Neural progenitor cell (in vitro differentiated cells): Measurements from ENCODE around the gene S100A7A. TPM values are rescaled to one million over a fixed set of nuclear protein-coding genes. Genes with fewer than 3 reads are reported as not detected.

Experiments
- DNase-seq: peaks from one replicate; pipeline ENCODE4 v3.0.0-alpha.2; 2016; ENCODE audit warnings: low spot score
- H2AFZ ChIP-seq: fragments of 200-600 bp; sonication (generic); replicated peaks from 2 replicates; pipeline ENCODE4 v1.6.1; 2016; ENCODE audit warnings: antibody characterized with exemption
- H3F3A ChIP-seq: fragments of 200-600 bp; sonication (generic); 2 replicates; pipeline ENCODE4 v1.6.1; 2016; ENCODE audit warnings: antibody characterized with exemption, low read depth
- H3K27ac ChIP-seq: fragments of 200-600 bp; sonication (generic); 2 replicates; pipeline ENCODE4 v1.5.1; 2016; ENCODE audit warnings: mild to moderate bottlenecking
- H3K27me3 ChIP-seq: fragments of 200-600 bp; sonication (generic); 2 replicates; pipeline ENCODE4 v1.6.1; 2016; ENCODE audit warnings: mild to moderate bottlenecking, moderate library complexity
- H3K36me3 ChIP-seq: fragments of 200-600 bp; sonication (generic); 2 replicates; pipeline ENCODE4 v1.5.1; 2016
- H3K4me1 ChIP-seq: fragments of 200-600 bp; sonication (generic); 2 replicates; pipeline ENCODE4 v1.6.1; 2016; ENCODE audit warnings: mixed run types
- H3K4me2 ChIP-seq: fragments of 200-600 bp; sonication (generic); 2 replicates; pipeline ENCODE4 v1.6.1; 2016
- H3K4me3 ChIP-seq: fragments of 200-600 bp; sonication (generic); 2 replicates; pipeline ENCODE4 v1.5.1; 2016
- H3K79me2 ChIP-seq: fragments of 200-600 bp; sonication (generic); 2 replicates; pipeline ENCODE4 v1.6.1; 2016; ENCODE audit warnings: low read depth
- H3K9ac ChIP-seq: fragments of 200-600 bp; sonication (generic); 2 replicates; pipeline ENCODE4 v1.6.1; 2016
- H3K9me3 ChIP-seq: fragments of 200-600 bp; sonication (generic); 2 replicates; pipeline ENCODE4 v1.5.1; 2016; ENCODE audit warnings: low read depth
- H4K20me1 ChIP-seq: fragments of 200-600 bp; sonication (generic); 2 replicates; pipeline ENCODE4 v1.6.1; 2016; ENCODE audit warnings: low read depth
- H3K27ac Mint-ChIP-seq: 3 replicates; pipeline ENCODE4 v1.8.0; 2021; ENCODE audit warnings: mixed read lengths
- H3K27me3 Mint-ChIP-seq: 2 replicates; pipeline ENCODE4 v1.8.0; 2022; ENCODE audit warnings: low read depth, mild to moderate bottlenecking, inconsistent platforms, moderate library complexity, mixed read lengths; ENCODE audit not compliant: insufficient read depth
- H3K36me3 Mint-ChIP-seq: 3 replicates; pipeline ENCODE4 v1.8.0; 2021; ENCODE audit warnings: mixed read lengths
- H3K4me1 Mint-ChIP-seq: 3 replicates; pipeline ENCODE4 v1.8.0; 2021; ENCODE audit warnings: mixed read lengths
- H3K4me3 Mint-ChIP-seq: 3 replicates; pipeline ENCODE4 v1.8.0; 2021; ENCODE audit warnings: mild to moderate bottlenecking, moderate library complexity, mixed read lengths
- H3K9me3 Mint-ChIP-seq: 3 replicates; pipeline ENCODE4 v1.8.0; 2020; ENCODE audit warnings: mixed read lengths
- CTCF ChIP-seq: fragments of 200-600 bp; sonication (generic); IDR thresholded peaks from 2 replicates; pipeline ENCODE4 v1.5.1; 2017; ENCODE audit warnings: antibody characterized with exemption, mild to moderate bottlenecking
- EZH2 ChIP-seq: fragments of 200-600 bp; sonication (generic); IDR thresholded peaks from 2 replicates; pipeline ENCODE4 v1.6.1; 2017; ENCODE audit warnings: antibody characterized with exemption, mild to moderate bottlenecking, moderate library complexity
- EZH2phosphoT487 ChIP-seq: fragments of 200-600 bp; sonication (generic); IDR thresholded peaks from 2 replicates; pipeline ENCODE4 v1.6.1; 2017; ENCODE audit warnings: antibody characterized with exemption
- total RNA-seq: library from RNA; depleted of rRNA; stranded (reverse); fragments of >200 nt; gene quantifications from 2 replicates; pipeline ENCODE4 v1.2.3, GENCODE V29; 2015; ENCODE audit warnings: low replicate concordance

Gene S100A7A
- total RNA-seq, 1 donor from 2014 or later = not detected

- no peaks in the 10 kb centered on the region for H3K9me3 ChIP-seq
- no peak overlapping the region for H3K4me2 ChIP-seq
- no peak overlapping the region for H3K9ac ChIP-seq
- H3F3A ChIP-seq = no peaks in the 10 kb centered on the region
- H3K4me1 Mint-ChIP-seq = no peaks in the 10 kb centered on the region
- H3K79me2 ChIP-seq = no peaks in the 10 kb centered on the region
- H3K27me3 Mint-ChIP-seq = peaks cover 28% of the 10 kb centered on the region
- peaks cover 10% of the 10 kb centered on the region for H3K27me3 ChIP-seq
- peaks cover 8% of the 10 kb centered on the region for H4K20me1 ChIP-seq
- TF ChIP-seq EZH2phosphoT487 = no peak
- no peaks in the 10 kb centered on the region for H3K36me3 Mint-ChIP-seq
- H3K4me3 Mint-ChIP-seq = no peak overlapping the region
- H3K4me1 ChIP-seq = no peaks in the 10 kb centered on the region
- no peaks in the 10 kb centered on the region for H3K36me3 ChIP-seq
- no peak for DNase-seq
- no peak overlapping the region for H3K4me3 ChIP-seq
- no peak overlapping the region for H3K27ac Mint-ChIP-seq
- no peaks in the 10 kb centered on the region for H3K9me3 Mint-ChIP-seq
- no peak overlapping the region for H3K27ac ChIP-seq
- H2AFZ ChIP-seq = no peak overlapping the region
Measured at GRCh38 chr1:153420306-153420705, 4.0 kb downstream of the S100A7A start.

GRCh38 chr1:153422450-153423068, 6.2 kb downstream of the S100A7A start:
- peaks cover 10% of the 10 kb centered on the region for H3K27me3 ChIP-seq
- DNase-seq = peak; percentile 85
- Mint-ChIP-seq H3K4me1 (no peaks in the 10 kb centered on the region), H3K27ac (no peak overlapping the region), H3K4me3 (no peak overlapping the region), H3K27me3 (peaks cover 24% of the 10 kb centered on the region), H3K36me3 (no peaks in the 10 kb centered on the region), H3K9me3 (no peaks in the 10 kb centered on the region)
- no peak overlapping the region for H3K4me3 ChIP-seq
- H3K27ac ChIP-seq = no peak overlapping the region
- no peak overlapping the region for H2AFZ ChIP-seq
- H4K20me1 ChIP-seq = peaks cover 8% of the 10 kb centered on the region
- H3K79me2 ChIP-seq = no peaks in the 10 kb centered on the region
- H3F3A ChIP-seq = no peaks in the 10 kb centered on the region
- no peaks in the 10 kb centered on the region for H3K9me3 ChIP-seq
- no peak overlapping the region for H3K4me2 ChIP-seq
- no peak for TF ChIP-seq CTCF
- TF ChIP-seq EZH2 = no peak
- TF ChIP-seq EZH2phosphoT487 = no peak
- H3K4me1 ChIP-seq = no peaks in the 10 kb centered on the region
- H3K36me3 ChIP-seq = no peaks in the 10 kb centered on the region
- no peak overlapping the region for H3K9ac ChIP-seq

- Histone ChIP-seq H3K36me3 (no peaks in the 10 kb centered on the region), H3K4me1 (no peaks in the 10 kb centered on the region), H3K27me3 (peaks cover 10% of the 10 kb centered on the region), H3K27ac (no peak overlapping the region), H3K79me2 (no peaks in the 10 kb centered on the region), H3K9ac (no peak overlapping the region), H3K4me3 (no peak overlapping the region), H3K9me3 (no peaks in the 10 kb centered on the region), H3K4me2 (no peak overlapping the region), H3F3A (no peaks in the 10 kb centered on the region), H4K20me1 (peaks cover 7% of the 10 kb centered on the region), H2AFZ (no peak overlapping the region)
- Mint-ChIP-seq H3K36me3 (no peaks in the 10 kb centered on the region), H3K27me3 (peaks cover 15% of the 10 kb centered on the region), H3K4me3 (no peak overlapping the region), H3K4me1 (no peaks in the 10 kb centered on the region), H3K9me3 (no peaks in the 10 kb centered on the region), H3K27ac (no peak overlapping the region)
- no peak for DNase-seq
- no peak for TF ChIP-seq EZH2phosphoT487
- TF ChIP-seq EZH2 = no peak
- no peak for TF ChIP-seq CTCF
Measured at GRCh38 chr1:153426809-153427208, 10.5 kb downstream of the S100A7A start.

GRCh38 chr1:153428073-153428638, 11.8 kb downstream of the S100A7A start:
- H3K27ac ChIP-seq = no peak overlapping the region
- peaks cover 10% of the 10 kb centered on the region for H3K27me3 ChIP-seq
- H3K9ac ChIP-seq = no peak overlapping the region
- no peaks in the 10 kb centered on the region for H3K79me2 ChIP-seq
- Mint-ChIP-seq H3K4me1 (no peaks in the 10 kb centered on the region), H3K36me3 (no peaks in the 10 kb centered on the region), H3K27ac (no peak overlapping the region), H3K9me3 (no peaks in the 10 kb centered on the region), H3K4me3 (no peak overlapping the region), H3K27me3 (peaks cover 6% of the 10 kb centered on the region)
- H4K20me1 ChIP-seq = no peaks in the 10 kb centered on the region
- no peaks in the 10 kb centered on the region for H3K9me3 ChIP-seq
- no peak overlapping the region for H2AFZ ChIP-seq
- TF ChIP-seq EZH2 (no peak), EZH2phosphoT487 (no peak), CTCF (no peak)
- H3K4me3 ChIP-seq = no peak overlapping the region
- no peak for DNase-seq
- no peak overlapping the region for H3K4me2 ChIP-seq
- no peaks in the 10 kb centered on the region for H3F3A ChIP-seq
- H3K36me3 ChIP-seq = no peaks in the 10 kb centered on the region
- H3K4me1 ChIP-seq = no peaks in the 10 kb centered on the region
